ENCODE measurements around the gene MAP7D2.

MAP7D2 gene

GRCh38 chrX:19966056-19966455, 150.7 kb downstream of the MAP7D2 start:
- no peak for DNase-seq (ENCODE audit: low spot score)

GRCh38 chrX:19964017-19964710, 152.5 kb downstream of the MAP7D2 start:
- DNase-seq (ENCODE audit: low spot score), result no peak

GRCh38 chrX:19960913-19961312, 155.8 kb downstream of the MAP7D2 start:
- no peak for DNase-seq (ENCODE audit: low spot score)

GRCh38 chrX:19958552-19959486, 157.9 kb downstream of the MAP7D2 start:
- DNase-seq (ENCODE audit: low spot score), result no peak

GRCh38 chrX:19956923-19957322, 159.8 kb downstream of the MAP7D2 start:
- DNase-seq (ENCODE audit: low spot score), result no peak
